Stimulated activated CD8-positive, alpha-beta memory T cell treated with anti-CD3 and anti-CD28 coated beads, Interleukin-2, amount 100 ng/mL, for 1 hour (primary cell): ENCODE results near the gene CUL4A.

ENCODE experiments used
- DNase-seq, 2 donors: peaks; one replicate each; pipeline ENCODE4 v3.0.0-alpha.2; 2020; ENCODE audit warnings: low read depth in 2 of 2

The CUL4A gene

DNA sequence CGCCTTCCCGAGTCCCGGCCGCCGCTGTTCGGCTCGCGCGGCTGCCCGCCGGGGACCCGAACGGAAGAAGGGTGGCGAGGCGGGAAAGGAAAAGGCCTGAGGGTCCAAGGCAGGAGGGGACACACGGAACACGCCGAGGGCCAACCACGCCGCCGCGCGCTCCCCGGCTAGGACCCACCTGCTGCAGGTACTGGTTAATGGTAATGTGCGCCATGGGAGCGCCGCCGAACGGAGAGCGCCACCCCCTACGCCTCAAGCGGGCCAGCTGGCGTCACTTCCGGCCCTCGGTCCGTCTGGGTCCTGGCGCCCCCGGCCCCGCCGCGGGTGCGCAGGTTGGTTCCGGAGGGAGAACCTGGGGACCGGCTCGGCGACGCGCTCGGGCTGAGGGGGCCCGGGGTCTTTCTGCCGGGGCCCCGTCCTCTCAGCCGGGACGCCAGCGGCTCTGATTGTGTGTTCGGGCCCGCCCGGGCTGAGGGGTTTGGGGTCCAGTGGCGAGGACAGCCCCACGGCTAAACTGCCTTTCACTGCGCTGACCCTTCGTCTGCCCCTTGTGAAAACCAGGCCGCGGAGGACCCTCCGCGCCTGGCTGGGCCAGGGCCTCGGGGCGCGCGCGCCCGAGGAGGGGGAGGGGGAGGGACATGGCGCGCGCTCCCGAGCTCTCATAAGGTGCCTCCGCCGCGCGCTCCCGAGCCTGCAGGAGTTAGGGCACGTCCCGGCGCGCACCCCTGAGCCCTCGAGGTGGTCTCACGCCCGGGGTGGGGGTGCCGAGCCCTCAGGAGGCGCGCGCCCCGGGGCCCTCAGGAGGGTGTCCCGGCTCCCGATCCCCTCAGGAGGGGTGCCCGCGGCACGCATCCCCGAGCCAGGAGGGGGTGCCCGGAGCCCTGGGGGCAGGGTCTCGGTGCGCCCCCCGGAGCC lies 735 bp upstream of the CUL4A start, which contains the start of gene PCID2:
Gene PCID2, minus strand, starts transcription at position 249 of the 915 bp plus-strand sequence. Its CDS starts 35 bp downstream, at position 214.
- DNase-seq, result peak; percentile 82 to 85

- DNase-seq, result peak; percentile 28 to 40
Observed at GRCh38 chr13:113209759-113210421, 477 bp downstream of the CUL4A start.

GRCh38 chr13:113210833-113211232 lies 1.4 kb downstream of the CUL4A start:
- no peak for DNase-seq

GRCh38 chr13:113211774-113212173 lies 2.4 kb downstream of the CUL4A start:
- no peak for DNase-seq

DNA sequence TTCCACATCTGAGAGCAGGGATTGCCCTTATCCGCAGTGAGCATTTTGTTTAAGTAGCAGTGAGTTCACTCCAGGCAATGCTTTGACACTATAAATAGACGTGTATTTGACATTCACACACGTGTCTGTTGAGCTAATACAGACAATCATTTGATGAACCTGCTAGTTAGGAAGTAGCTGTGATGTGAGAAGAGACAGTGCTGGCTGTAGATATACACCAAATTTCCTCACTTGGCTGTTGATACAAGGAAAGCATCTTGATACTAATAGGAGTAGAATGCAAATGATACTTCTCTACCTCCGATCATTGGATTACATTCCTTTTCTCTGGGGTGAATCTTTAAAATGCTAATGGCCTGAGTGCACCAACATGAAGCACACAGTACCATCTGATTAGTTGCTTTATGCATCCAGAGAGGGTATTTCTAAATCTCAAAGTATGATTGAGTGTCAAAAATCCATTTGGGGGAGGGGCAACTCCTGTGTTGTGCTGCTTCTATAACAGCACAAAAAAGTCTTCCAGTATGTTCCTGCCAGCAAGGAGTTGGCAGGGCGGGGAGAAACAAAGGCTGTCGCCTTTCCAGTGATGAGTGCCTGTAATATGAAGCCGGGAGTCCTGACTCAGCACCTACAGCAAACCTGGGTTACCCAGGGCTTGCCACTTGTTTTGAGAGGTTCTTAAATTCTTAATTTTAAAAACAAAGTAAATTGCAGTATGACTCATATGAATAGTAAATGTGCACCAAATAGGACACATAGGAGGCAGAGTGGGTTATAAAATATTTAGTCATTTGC lies 7.0 kb downstream of the CUL4A start:
- no peak for DNase-seq

GRCh38 chr13:113218586-113218985 lies 9.2 kb downstream of the CUL4A start:
- no peak for DNase-seq

- no peak for DNase-seq
Observed at GRCh38 chr13:113219256-113219940, 10.0 kb downstream of the CUL4A start.

DNA sequence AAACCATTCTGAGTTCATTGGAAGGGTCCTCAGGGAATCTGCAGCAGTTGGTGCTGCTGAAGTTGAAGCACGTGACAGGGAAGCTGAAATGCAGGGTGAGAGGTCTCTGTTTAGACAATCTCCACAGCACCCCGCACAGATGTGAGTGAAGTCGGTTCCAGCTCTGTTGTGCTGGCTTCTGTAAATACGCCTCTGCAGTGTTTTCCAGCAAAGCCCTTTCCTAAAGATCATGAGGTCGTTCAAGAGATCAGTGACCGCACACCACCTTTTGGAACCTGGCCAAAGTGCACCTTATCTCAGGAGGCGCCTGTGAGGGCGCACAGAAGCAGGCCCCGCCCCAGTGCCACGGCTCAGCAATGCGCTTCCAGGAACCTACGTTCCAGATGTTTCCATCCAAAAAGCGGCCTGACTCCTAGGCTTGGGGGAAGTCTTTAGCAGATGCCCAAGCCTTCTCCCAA lies 10.8 kb downstream of the CUL4A start:
- DNase-seq, result no peak

DNA sequence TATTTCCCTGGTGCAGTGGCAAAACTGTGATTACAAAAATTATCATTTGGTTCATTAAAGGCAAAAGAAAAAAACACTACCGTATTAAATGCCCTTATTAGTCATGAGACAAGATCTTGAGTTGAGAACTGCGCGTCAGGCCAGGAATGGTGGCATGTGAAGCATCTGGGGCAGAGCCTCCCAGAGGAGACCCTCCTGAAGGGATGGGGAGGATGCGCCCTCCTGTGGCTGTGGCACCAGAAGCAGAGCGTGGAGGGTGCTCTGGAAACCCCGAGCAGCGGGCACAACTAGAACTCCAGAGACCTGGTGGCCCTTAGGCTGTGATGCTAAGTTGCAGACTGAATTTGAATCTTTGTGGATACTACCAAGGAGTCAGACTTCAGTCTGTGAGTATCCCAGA lies 11.5 kb downstream of the CUL4A start:
- peak in 1 of 2 donors; percentile 5 for DNase-seq

- no peak for DNase-seq
Observed at GRCh38 chr13:113223070-113223469, 13.7 kb downstream of the CUL4A start.

GRCh38 chr13:113224486-113224885 lies 15.1 kb downstream of the CUL4A start:
- DNase-seq, result no peak

DNA sequence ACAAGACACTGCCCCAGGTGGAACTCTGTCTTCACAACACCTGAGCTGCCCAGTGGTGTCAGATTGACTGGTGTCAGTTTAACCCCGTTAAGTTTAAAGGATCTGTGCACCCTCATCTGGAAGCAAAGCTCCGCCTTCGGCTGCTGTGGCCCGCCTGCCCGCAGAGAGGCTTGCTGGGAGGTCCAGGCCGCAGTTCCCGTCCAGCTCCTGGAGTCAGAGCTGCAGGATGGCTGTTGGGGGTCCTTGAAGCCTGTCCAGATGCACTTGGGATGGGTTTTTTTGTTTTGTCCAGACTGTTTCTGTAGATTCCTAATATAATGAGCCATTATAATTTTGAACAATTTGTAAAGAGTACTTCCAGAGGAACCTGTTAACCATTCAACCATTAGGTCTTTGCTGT lies 16.1 kb downstream of the CUL4A start:
- DNase-seq, result no peak

- no peak for DNase-seq
Observed at GRCh38 chr13:113226873-113227450, 17.5 kb downstream of the CUL4A start.

GRCh38 chr13:113229161-113229560 lies 19.7 kb downstream of the CUL4A start:
- no peak for DNase-seq

DNA sequence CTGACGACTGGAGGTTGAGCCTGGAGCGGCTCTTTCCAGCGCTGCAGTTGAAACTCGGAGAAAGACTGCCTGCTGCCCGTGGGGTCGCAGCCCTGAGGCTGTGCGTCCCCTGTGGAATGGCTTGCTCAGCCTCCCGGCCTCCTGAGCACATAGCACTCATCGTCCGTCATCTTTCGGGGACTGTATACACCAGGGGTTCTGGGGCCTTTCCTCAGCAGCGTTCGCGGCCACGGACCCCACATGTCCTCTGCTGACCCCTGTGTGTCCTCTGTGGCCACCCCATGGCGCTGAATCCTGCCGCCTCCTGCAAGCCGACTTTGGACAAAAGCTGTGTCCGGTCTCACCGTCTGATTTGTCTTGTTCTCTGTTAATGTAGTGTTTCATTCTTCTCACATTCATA lies 20.4 kb downstream of the CUL4A start:
- no peak for DNase-seq

DNA sequence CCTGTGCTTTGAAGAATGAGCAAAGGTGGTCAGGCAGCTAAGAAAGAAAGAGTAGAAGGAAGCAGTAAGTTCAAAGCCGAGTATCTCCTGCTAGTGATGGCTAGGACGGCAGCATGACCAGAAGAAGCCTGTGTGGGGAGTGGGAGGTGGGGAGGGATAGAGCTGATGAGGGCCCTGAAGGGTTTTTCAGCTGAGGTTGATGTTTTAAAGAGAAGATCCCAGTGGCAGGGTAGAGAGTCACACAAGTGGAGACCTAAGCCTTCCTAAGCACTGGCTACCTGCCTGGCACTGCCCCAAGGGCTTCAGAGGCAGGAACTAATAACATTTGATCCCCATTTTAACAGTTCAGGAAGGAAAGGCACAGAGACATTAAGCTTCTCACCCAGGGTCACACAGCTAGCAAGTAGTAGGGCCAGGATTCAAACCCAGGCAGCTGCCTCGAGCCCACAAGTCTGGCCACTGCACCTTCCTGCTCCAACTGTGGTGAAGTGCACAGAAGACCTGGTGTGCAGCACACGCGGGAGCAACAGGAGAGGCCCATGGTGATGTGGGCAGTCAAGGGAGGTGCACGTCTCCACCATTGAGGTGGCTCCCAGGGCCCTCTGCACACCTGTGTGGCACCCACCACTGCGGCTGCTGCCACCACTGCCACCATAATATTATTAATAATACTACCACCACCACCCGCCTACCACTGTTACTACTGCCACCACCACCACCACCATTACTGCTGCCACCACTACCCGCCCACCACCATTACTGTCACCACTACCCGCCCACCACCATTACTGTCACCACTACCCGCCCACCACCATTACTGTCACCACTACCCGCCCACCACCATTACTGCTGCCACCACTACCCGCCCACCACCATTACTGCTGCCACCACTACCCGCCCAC lies 22.1 kb downstream of the CUL4A start:
- no peak for DNase-seq

GRCh38 chr13:113232208-113233003 lies 23.0 kb downstream of the CUL4A start:
- no peak for DNase-seq

- DNase-seq, result no peak
Observed at GRCh38 chr13:113233101-113233500, 23.7 kb downstream of the CUL4A start.

GRCh38 chr13:113238536-113238935 lies 29.1 kb downstream of the CUL4A start:
- no peak for DNase-seq
